HepG2 (cell line): ENCODE measurements around the gene DDI2. TPM values are rescaled to one million over a fixed set of nuclear protein-coding genes. Genes with fewer than 3 reads are reported as not detected.

Experiments used
- ATAC-seq: fragments of 200-7000 bp; cut with Tn5 transposase; 3 replicates; pipeline ENCODE4 v1.9.1; 2020; ENCODE audit warnings: mild to moderate bottlenecking, moderate library complexity
- BruUV-seq: library from RNA; stranded (reverse); fragments of 400-500 nt; replicated peaks from 2 replicates; lab custom pipeline; 2021; lab: Mats Ljungman, UMichigan
- CTCF ChIA-PET: fragments of 300-600 bp; formaldehyde crosslinking; extraction: SDS; loops from one replicate; lab custom pipeline; 2021; ENCODE audit warnings: low total read pairs, inconsistent platforms, low intra/inter-chr PET ratio; lab: Yijun Ruan, JAX
- POLR2A ChIA-PET: fragments of 350-600 bp; sonication (Branson Sonifier 250); formaldehyde crosslinking; loops from one replicate; lab custom pipeline; 2020; ENCODE audit warnings: antibody characterized with exemption, inconsistent platforms; lab: Yijun Ruan, JAX
- DNase-seq: peaks from one replicate; pipeline ENCODE4 v3.0.0-alpha.2; 2015; ENCODE audit warnings: low spot score
- FAIRE-seq: peaks from 3 replicates; lab custom pipeline; 2011; peaks lifted over from hg19 to GRCh38; lab: Jason Lieb, UNC
- H2AFZ ChIP-seq: one replicate; pipeline ENCODE4 v1.6.1; 2011; ENCODE audit warnings: low read length, inconsistent platforms
- H3K27ac ChIP-seq: fragments of 300-600 bp; 3 replicates; pipeline ENCODE4 v1.8.0; 2011; ENCODE audit warnings: mixed run types, mild to moderate bottlenecking, mixed read lengths, low read length, inconsistent platforms; ENCODE audit not compliant: insufficient read depth; ENCODE audit errors: extremely low read length
- H3K27me3 ChIP-seq, 2 experiments: fragments of 200-600 bp in 1 of 2; 2 replicates in 1 of 2; 3 replicates in 1 of 2; pipeline versions ENCODE4 v1.6.0 to v1.8.0; 2011; ENCODE audit warnings: low read length in 2 of 2, mild to moderate bottlenecking in 2 of 2, moderate library complexity in 2 of 2, inconsistent platforms in 1 of 2; ENCODE audit not compliant: insufficient read depth in 2 of 2, control insufficient read depth in 1 of 2
- H3K36me3 ChIP-seq, 2 experiments: fragments of 200-600 bp in 1 of 2; replicated peaks in 1 of 2; 2 replicates in 1 of 2; 3 replicates in 1 of 2; pipeline versions ENCODE4 v1.5.1 to v1.8.0; 2011; ENCODE audit warnings: low read length in 2 of 2, inconsistent platforms in 1 of 2; ENCODE audit not compliant: insufficient read depth in 2 of 2, control insufficient read depth in 1 of 2
- H3K4me1 ChIP-seq: 2 replicates; pipeline ENCODE4 v1.5.1; 2012; ENCODE audit warnings: low read length, inconsistent platforms; ENCODE audit not compliant: insufficient read depth
- H3K4me2 ChIP-seq: 2 replicates; pipeline ENCODE4 v1.6.0; 2011; ENCODE audit warnings: low read depth, low read length, inconsistent platforms
- H3K4me3 ChIP-seq, 3 experiments: fragments of 200-600 bp in 1 of 3; sonication (generic), shearing (Covaris generic) in 1 of 3; replicated peaks in 1 of 3; 2 replicates each; pipeline ENCODE4 v1.5.1; 2011 to 2016; ENCODE audit warnings: low read length in 3 of 3, inconsistent platforms in 2 of 3, low read depth in 2 of 3, mild to moderate bottlenecking in 2 of 3, control low read depth in 1 of 3, mixed read lengths in 1 of 3; ENCODE audit not compliant: insufficient read depth in 1 of 3
- H3K79me2 ChIP-seq: one replicate; pipeline ENCODE4 v1.6.1; 2011; ENCODE audit warnings: low read length, inconsistent platforms; ENCODE audit not compliant: insufficient read depth
- H3K9ac ChIP-seq: 2 replicates; pipeline ENCODE4 v1.6.0; 2011; ENCODE audit warnings: mild to moderate bottlenecking, low read depth, low read length, inconsistent platforms; ENCODE audit not compliant: insufficient read depth
- H3K9me3 ChIP-seq: 2 replicates; pipeline ENCODE4 v1.5.1; 2012; ENCODE audit warnings: mild to moderate bottlenecking, low read length
- H4K20me1 ChIP-seq: 2 replicates; pipeline ENCODE4 v1.6.0; 2011; ENCODE audit warnings: inconsistent platforms, mild to moderate bottlenecking, low read length, moderate library complexity; ENCODE audit not compliant: insufficient read depth
- ELF4 ChIP-seq: sonication (generic); formaldehyde crosslinking; IDR thresholded peaks from 2 replicates; pipeline ENCODE4 v1.5.0; 2020; ENCODE audit warnings: missing genetic modification reagents, mild to moderate bottlenecking, moderate library complexity, borderline replicate concordance
- HIC2 ChIP-seq: sonication (generic); formaldehyde crosslinking; IDR thresholded peaks from 2 replicates; pipeline ENCODE4 v1.9.0; 2022; ENCODE audit warnings: low read depth, missing genetic modification reagents
- KDM4B ChIP-seq: sonication (generic); formaldehyde crosslinking; IDR thresholded peaks from 2 replicates; pipeline ENCODE4 v1.4.0; 2020; ENCODE audit warnings: missing genetic modification reagents
- KLF6 ChIP-seq: IDR thresholded peaks from 2 replicates; pipeline ENCODE4 v1.8.0; 2016; ENCODE audit warnings: missing biosample characterization, missing genetic modification reagents
- MIER3 ChIP-seq: IDR thresholded peaks from 2 replicates; pipeline ENCODE4 v1.6.1; 2016; ENCODE audit warnings: missing compliant biosample characterization, borderline replicate concordance
- PBX3 ChIP-seq: sonication (generic); formaldehyde crosslinking; IDR thresholded peaks from 2 replicates; pipeline ENCODE4 v1.8.1; 2023; ENCODE audit warnings: missing genetic modification reagents, inconsistent platforms, borderline replicate concordance
- PHF5A ChIP-seq: IDR thresholded peaks from one replicate; pipeline ENCODE4 v1.6.1; 2018; ENCODE audit warnings: low read depth, missing genetic modification reagents; ENCODE audit not compliant: unreplicated experiment
- RXRA ChIP-seq: sonication (generic); formaldehyde crosslinking; IDR thresholded peaks from 2 replicates; pipeline ENCODE4 v1.5.1; 2020; ENCODE audit warnings: missing genetic modification reagents
- SP2 ChIP-seq: sonication (generic); formaldehyde crosslinking; IDR thresholded peaks from 2 replicates; pipeline ENCODE4 v1.5.1; 2020; ENCODE audit warnings: mild to moderate bottlenecking, missing genetic modification reagents
- TAF1 ChIP-seq: sonication (generic); formaldehyde crosslinking; IDR thresholded peaks from 2 replicates; pipeline ENCODE4 v1.4.0; 2020; ENCODE audit warnings: missing genetic modification reagents
- ZFYVE20 ChIP-seq: sonication (generic); formaldehyde crosslinking; IDR thresholded peaks from 2 replicates; pipeline ENCODE4 v1.8.0; 2023; ENCODE audit warnings: low read depth, mild to moderate bottlenecking, moderate library complexity, missing genetic modification reagents, borderline replicate concordance
- ZMYM4 ChIP-seq: sonication (generic); formaldehyde crosslinking; IDR thresholded peaks from 2 replicates; pipeline ENCODE4 v1.8.1; 2023; ENCODE audit warnings: mild to moderate bottlenecking, missing genetic modification reagents
- ZNF281 ChIP-seq: sonication (generic); formaldehyde crosslinking; IDR thresholded peaks from 2 replicates; pipeline ENCODE4 v1.4.0; 2020; ENCODE audit warnings: missing genetic modification reagents, borderline replicate concordance
- ZNF282 ChIP-seq: fragments of 450-650 bp; IDR thresholded peaks from 2 replicates; pipeline ENCODE4 v1.6.1; 2018; ENCODE audit not compliant: partially characterized antibody
- ZNF550 ChIP-seq: sonication (generic); formaldehyde crosslinking; IDR thresholded peaks from 2 replicates; pipeline ENCODE4 v1.4.0; 2020; ENCODE audit warnings: mild to moderate bottlenecking, missing genetic modification reagents, borderline replicate concordance
- ZNF629 ChIP-seq: sonication (generic); formaldehyde crosslinking; conservative IDR thresholded peaks from 2 replicates; pipeline ENCODE4 v1.5.0; 2020; ENCODE audit warnings: missing genetic modification reagents
- ZSCAN5A ChIP-seq: sonication (generic); formaldehyde crosslinking; IDR thresholded peaks from 2 replicates; pipeline ENCODE4 v1.8.0; 2022; ENCODE audit warnings: mild to moderate bottlenecking, missing genetic modification reagents, borderline replicate concordance
- WGBS: methylation state at CpG from one replicate; pipeline ENCODE4 v1.1.6; 2017; ENCODE audit warnings: low lambda C conversion rate; 5-methylcytosine and 5-hydroxymethylcytosine counted together
- in situ Hi-C: cut with HindIII; loops from 2 replicates; pipeline ENCODE4 v1.10.0; 2017; ENCODE audit warnings: low pct_unique_long_range_greater_than_20kb; ENCODE audit not compliant: extremely low pct_ligation_motif_present
- intact Hi-C: fragments of 100-400 bp; cut with micrococcal nuclease; formaldehyde crosslinking; loops from one replicate; pipeline ENCODE4 v1.10.0; 2022; ENCODE audit not compliant: unreplicated experiment
- polyA plus RNA-seq, 8 experiments: library from polyadenylated mRNA; depleted of rRNA in 3 of 8; stranded (reverse) in 7 of 8; unstranded in 1 of 8; fragments of >200 nt; fragmentation: Illumina TruSeq in 4 of 8; extraction: Trizol in 4 of 8; gene quantifications; 2 replicates each; pipeline versions ENCODE4 v1.2.1 to v1.2.3, GENCODE V29; 2011 to 2016; ENCODE audit warnings: low read depth in 4 of 8, missing spikeins in 1 of 8, mixed read lengths in 1 of 8; ENCODE audit not compliant: insufficient read depth in 1 of 8
- total RNA-seq, 5 experiments: library from RNA; depleted of rRNA; stranded (reverse); fragments of >200 nt; fragmentation: Illumina TruSeq; extraction: Trizol; gene quantifications; 2 replicates each; pipeline ENCODE4 v1.2.3, GENCODE V29; 2016; ENCODE audit warnings: low read depth in 1 of 5

DDI2 gene
- total and polyA plus RNA-seq, 2 of the 13 experiments (the other 11 are each of a cell fraction or from before 2014, with no cell fraction given): 8.5 to 25.7 TPM

GRCh38 chr1:15709226-15709625 lies 92.0 kb downstream of the DDI2 start:
- Histone ChIP-seq H3K27ac (no peak overlapping the region), H3K27me3 (no peaks in the 10 kb centered on the region), H3K4me2 (no peak overlapping the region), H4K20me1 (0 out of 2 replicates have a peak, but pooled peaks cover 4% of the 10 kb centered on the region), H3K9ac (no peak overlapping the region), H2AFZ (no peak overlapping the region), H3K4me1 (no peaks in the 10 kb centered on the region), H3K36me3 (peaks cover 4 to 21% of the 10 kb centered on the region in 2 experiments; a peak in 3 of 5 replicates), H3K9me3 (no peaks in the 10 kb centered on the region), H3K79me2 (peaks cover 7% of the 10 kb centered on the region), H3K4me3 (no peak overlapping the region)
- POLR2A ChIA-PET: no interaction called here
- FAIRE-seq: no peak
- TF ChIP-seq ELF4 (CRISPR knock-in tag): no peak
- TF ChIP-seq PBX3 (CRISPR knock-in tag): no peak
- no peak for TF ChIP-seq KLF6 (CRISPR knock-in tag)
- no peak for TF ChIP-seq ZNF550 (CRISPR knock-in tag)
- TF ChIP-seq HIC2 (CRISPR knock-in tag): no peak
- no peak for TF ChIP-seq ZSCAN5A (CRISPR knock-in tag)
- TF ChIP-seq ZNF281 (CRISPR knock-in tag): no peak
- TF ChIP-seq ZNF282: no peak
- TF ChIP-seq RXRA (CRISPR knock-in tag): no peak
- TF ChIP-seq ZFYVE20 (CRISPR knock-in tag): no peak
- no peak for TF ChIP-seq ZMYM4 (CRISPR knock-in tag)
- TF ChIP-seq TAF1 (CRISPR knock-in tag): no peak
- TF ChIP-seq SP2: no peak
- no peak for TF ChIP-seq KDM4B (CRISPR knock-in tag)
- TF ChIP-seq ZNF629 (CRISPR knock-in tag): no peak; the same call in 1 of the 2 replicates
- no peak for TF ChIP-seq MIER3 (CRISPR knock-in tag)
- no peak for TF ChIP-seq PHF5A
- ATAC-seq: no peak
- intact Hi-C loops (no loop called here), in situ Hi-C loops (no loop called here)
- CTCF ChIA-PET: no interaction called here
- WGBS: 91% methylated on average over 4 of the region's 4 CpGs
- BruUV-seq: no TSS peak
- no peak for DNase-seq
